AG04449 (cell line): ENCODE measurements around the gene P4HA3.

Experiments used
- CTCF ChIA-PET: fragments of 350-600 bp; formaldehyde crosslinking; extraction: SDS; loops from one replicate; lab custom pipeline; 2021; ENCODE audit warnings: antibody characterized with exemption; lab: Yijun Ruan, JAX
- POLR2A ChIA-PET: fragments of 400-600, 350-600 bp; formaldehyde crosslinking; extraction: SDS; loops from one replicate; lab custom pipeline; 2020; ENCODE audit warnings: antibody characterized with exemption, inconsistent platforms; lab: Yijun Ruan, JAX
- DNase-seq: peaks from one replicate; pipeline ENCODE4 v3.0.0-alpha.2; 2010; ENCODE audit warnings: low read depth, low spot score
- H3K4me3 ChIP-seq: 2 replicates; pipeline ENCODE4 v1.5.1; 2011; ENCODE audit warnings: low read depth, mild to moderate bottlenecking, control low read depth, low read length
- CTCF ChIP-seq: IDR thresholded peaks from one replicate; pipeline ENCODE4 v1.5.1; 2011; ENCODE audit warnings: mild to moderate bottlenecking, moderate library complexity, low read length, control low read depth, inconsistent platforms; ENCODE audit not compliant: insufficient read depth; ENCODE audit errors: missing control alignments

The P4HA3 gene

GRCh38 chr11:74280494-74280893 is 30.9 kb downstream of the P4HA3 start:
- POLR2A ChIA-PET, result no interaction called here
- no peak for DNase-seq
- CTCF ChIA-PET, result no interaction called here
- no peak for TF ChIP-seq CTCF
- no peak overlapping the region for H3K4me3 ChIP-seq

- no peak for TF ChIP-seq CTCF
- POLR2A ChIA-PET, result interaction anchor here (0.7 to 1.5 kb wide), 3 partner anchors 9 to 119 kb away, joined by 3 to 6 read pairs (median 5); partner anchors contain the start of gene PGM2L1
Observed at GRCh38 chr11:74279256-74279655, 32.2 kb downstream of the P4HA3 start.

GRCh38 chr11:74278721-74279161 is 32.7 kb downstream of the P4HA3 start:
- CTCF ChIA-PET, result interaction anchor here (0.7 to 2.3 kb wide), 7 partner anchors 10 to 171 kb away, joined by 3 to 11 read pairs (median 4); no protein-coding TSS in a partner anchor
- TF ChIP-seq CTCF, result no peak
- H3K4me3 ChIP-seq, result no peak overlapping the region
- DNase-seq, result peak; percentile 97
- POLR2A ChIA-PET, result interaction anchor here (0.5 to 1.5 kb wide), 3 partner anchors 9 to 11 kb away, joined by 3 to 6 read pairs (median 5); no protein-coding TSS in a partner anchor

More at GRCh38 chr11:74279256-74279655, 32.2 kb downstream of the P4HA3 start:
- DNase-seq, result no peak
- CTCF ChIA-PET, result interaction anchor here (0.7 to 2.3 kb wide), 7 partner anchors 10 to 170 kb away, joined by 3 to 11 read pairs (median 4); no protein-coding TSS in a partner anchor
- H3K4me3 ChIP-seq, result no peak overlapping the region

- no peak overlapping the region for H3K4me3 ChIP-seq
- CTCF ChIA-PET, result interaction anchor here (1.0 to 2.3 kb wide), 6 partner anchors 9 to 172 kb away, joined by 3 to 11 read pairs (median 5); no protein-coding TSS in a partner anchor
- no peak for DNase-seq
- POLR2A ChIA-PET, result interaction anchor here (0.5 to 1.5 kb wide), 3 partner anchors 9 to 10 kb away, joined by 3 to 6 read pairs (median 5); no protein-coding TSS in a partner anchor
- TF ChIP-seq CTCF, result no peak
Observed at GRCh38 chr11:74278103-74278502, 33.3 kb downstream of the P4HA3 start.

- POLR2A ChIA-PET, result no interaction called here
- CTCF ChIA-PET, result interaction anchor here (1.5 kb wide), 2 partner anchors 45 to 176 kb away, joined by 5 to 6 read pairs; no protein-coding TSS in a partner anchor
- no peak for TF ChIP-seq CTCF
- DNase-seq, result no peak
- no peak overlapping the region for H3K4me3 ChIP-seq
Observed at GRCh38 chr11:74276581-74276980, 34.9 kb downstream of the P4HA3 start.

GRCh38 chr11:74272276-74272675 is 39.2 kb downstream of the P4HA3 start:
- ChIA-PET CTCF (interaction anchor here (0.8 to 5.2 kb wide), 3 partner anchors 16 to 177 kb away, joined by 3 to 22 read pairs (median 9); no protein-coding TSS in a partner anchor), POLR2A (no interaction called here)
- DNase-seq, result no peak
- no peak for TF ChIP-seq CTCF
- H3K4me3 ChIP-seq, result no peak overlapping the region
